Measurements from ENCODE around the gene MLST8.

MLST8 gene

DNA sequence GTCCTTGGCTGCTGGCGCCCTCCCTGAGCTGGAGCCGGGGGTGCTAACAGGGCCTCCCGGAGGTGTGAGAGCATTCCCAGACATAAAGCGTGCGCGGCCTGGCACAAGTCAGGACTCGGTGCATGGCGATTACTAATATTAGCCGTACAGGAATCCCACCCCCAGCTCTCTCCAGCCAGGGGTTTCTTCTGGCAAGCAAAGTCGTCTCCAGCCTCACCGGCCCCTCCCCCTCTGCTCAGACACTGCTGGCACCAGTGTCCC lies 13.9 kb upstream of the MLST8 start:
- no peak for TF ChIP-seq CTCF (conservative IDR thresholded peaks at IDR 0.05; ENCODE audit: low read depth)
- H3K27ac ChIP-seq: peak overlapping the region; percentile 14; the same call in 1 of the 2 replicates
- CTCF ChIA-PET: no interaction called here
- POLR2A ChIA-PET (ENCODE audit: low non-redundant PET): no interaction called here
- no peak for DNase-seq (ENCODE audit: low spot score)

DNA sequence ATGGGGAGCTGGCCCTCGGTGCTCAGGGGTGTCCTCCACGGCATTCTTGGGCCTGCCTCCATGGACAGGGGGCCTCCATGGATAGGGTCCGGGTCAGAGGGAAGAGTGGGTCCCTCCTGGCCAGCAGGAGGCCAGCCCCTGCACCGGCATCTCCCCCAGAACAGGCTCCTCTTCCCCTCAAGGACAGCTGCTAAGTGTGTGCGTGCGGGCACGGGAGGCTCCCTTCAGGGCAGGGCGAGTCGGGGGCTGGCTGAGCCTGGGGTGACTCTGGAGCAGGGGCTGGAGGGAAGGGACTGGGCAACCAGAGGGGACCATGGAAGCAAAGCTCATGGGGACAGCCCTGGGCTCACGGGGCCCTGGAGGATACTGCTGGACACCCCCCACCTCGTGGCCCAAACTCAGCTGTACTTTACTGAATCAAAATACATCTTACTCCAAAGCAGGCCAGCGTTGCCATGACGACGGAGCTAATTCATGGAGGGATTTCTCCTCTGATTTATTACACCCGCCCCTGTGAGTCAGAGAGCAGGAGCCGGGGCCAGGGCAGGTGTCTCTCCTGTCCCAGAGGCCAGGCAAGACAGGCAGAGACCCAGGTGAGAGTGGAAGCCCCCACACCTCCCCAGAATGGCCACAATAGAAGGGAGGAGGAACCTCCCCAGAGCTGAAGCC lies 11.0 kb upstream of the MLST8 start:
- ChIA-PET CTCF (interaction anchor here (0.6 to 2.5 kb wide), 18 partner anchors 9 to 324 kb away, joined by 3 to 10 read pairs (median 3); partner anchors contain the start of genes ECI1, MLST8 and TEDC2), POLR2A (ENCODE audit: low non-redundant PET) (interaction anchor here (1.0 to 1.5 kb wide), 3 partner anchors 31 to 57 kb away, joined by 3 to 9 read pairs (median 4); partner anchors contain the start of gene ECI1)
- DNase-seq (ENCODE audit: low spot score): peak; percentile 74
- no peak overlapping the region; the same call in 1 of the 2 replicates for H3K27ac ChIP-seq
- no peak for TF ChIP-seq CTCF (conservative IDR thresholded peaks at IDR 0.05; ENCODE audit: low read depth)

GRCh38 chr16:2194852-2195321 lies 10.4 kb upstream of the MLST8 start:
- TF ChIP-seq CTCF (conservative IDR thresholded peaks at IDR 0.05; ENCODE audit: low read depth): peak; percentile 57
- H3K27ac ChIP-seq: no peak overlapping the region; the same call in 1 of the 2 replicates
- ChIA-PET POLR2A (ENCODE audit: low non-redundant PET) (interaction anchor here (1.0 to 1.5 kb wide), 3 partner anchors 31 to 56 kb away, joined by 3 to 9 read pairs (median 4); partner anchors contain the start of gene ECI1), CTCF (interaction anchor here (0.6 to 2.5 kb wide), 20 partner anchors 9 to 307 kb away, joined by 3 to 10 read pairs (median 4); partner anchors contain the start of genes MLST8 and TEDC2)
- DNase-seq (ENCODE audit: low spot score): peak; percentile 55

GRCh38 chr16:2195322-2196161 lies 9.7 kb upstream of the MLST8 start:
- TF ChIP-seq CTCF (conservative IDR thresholded peaks at IDR 0.05; ENCODE audit: low read depth): no peak
- no peak for DNase-seq (ENCODE audit: low spot score)
- no peak overlapping the region for H3K27ac ChIP-seq
- CTCF ChIA-PET: interaction anchor here (0.6 to 2.5 kb wide), 15 partner anchors 8 to 437 kb away, joined by 3 to 10 read pairs (median 4); partner anchors contain the start of genes MLST8 and TEDC2
- POLR2A ChIA-PET (ENCODE audit: low non-redundant PET): interaction anchor here (1.1 to 1.5 kb wide), 2 partner anchors 43 to 55 kb away, joined by 3 to 9 read pairs; partner anchors contain the start of gene ECI1

- TF ChIP-seq CTCF (conservative IDR thresholded peaks at IDR 0.05; ENCODE audit: low read depth): no peak
- POLR2A ChIA-PET (ENCODE audit: low non-redundant PET): no interaction called here
- DNase-seq (ENCODE audit: low spot score): no peak
- no peak within 1 kb of the TSS for H3K27ac ChIP-seq
- CTCF ChIA-PET: interaction anchor here (0.7 to 2.5 kb wide), 3 partner anchors 305 to 438 kb away, joined by 3 to 10 read pairs (median 3); no protein-coding TSS in a partner anchor
Measured at GRCh38 chr16:2196162-2196980, 8.9 kb upstream of the MLST8 start, which contains the start of gene CASKIN1. CASKIN1 (minus strand) TSS chr16:2196605; CDS start chr16:2196432, 173 bp downstream.

Measured in RWPE1 (cell line).